HEK293 (cell line): Measurements from ENCODE around the gene AKIRIN2.

Source experiments
- CTCF ChIA-PET: fragments of 350-600 bp; formaldehyde crosslinking; extraction: SDS; loops from one replicate; lab custom pipeline; 2021; ENCODE audit warnings: antibody characterized with exemption; lab: Yijun Ruan, JAX
- POLR2A ChIA-PET: fragments of 300-600 bp; formaldehyde crosslinking; extraction: SDS; loops from one replicate; lab custom pipeline; 2020; ENCODE audit warnings: antibody characterized with exemption, inconsistent platforms; lab: Yijun Ruan, JAX
- H3K27ac ChIP-seq: fragments of 200-500 bp; sonication (Bioruptor generic); 2 replicates; pipeline ENCODE4 v1.5.1; 2014; ENCODE audit warnings: low read depth, low read length, control low read depth, inconsistent platforms; ENCODE audit errors: extremely low read depth
- H3K36me3 ChIP-seq, 2 experiments: fragments of 200-500 bp in 1 of 2; sonication (Bioruptor generic) in 1 of 2; 1 replicate in 1 of 2; 2 replicates in 1 of 2; pipeline ENCODE4 v1.5.1; 2014 to 2017; ENCODE audit warnings: inconsistent platforms in 2 of 2, low read length in 2 of 2; ENCODE audit not compliant: control insufficient read depth in 2 of 2, insufficient read depth in 1 of 2
- H3K4me1 ChIP-seq: fragments of 200-500 bp; sonication (Bioruptor generic); 2 replicates; pipeline ENCODE4 v1.5.1; 2014; ENCODE audit warnings: mild to moderate bottlenecking, low read length, inconsistent platforms; ENCODE audit not compliant: control insufficient read depth, insufficient read depth
- H3K4me3 ChIP-seq: 2 replicates; pipeline ENCODE4 v1.5.1; 2011; ENCODE audit warnings: low read depth, mild to moderate bottlenecking, control low read depth, low read length, moderate library complexity
- H3K9me3 ChIP-seq: fragments of 200-500 bp; sonication (Bioruptor generic); 2 replicates; pipeline ENCODE4 v1.5.1; 2014; ENCODE audit warnings: low read depth, low read length, inconsistent platforms; ENCODE audit not compliant: control insufficient read depth, insufficient read depth
- FEZF1 ChIP-seq: fragments of 450-650 bp; formaldehyde crosslinking; IDR thresholded peaks from 2 replicates; pipeline ENCODE4 v1.5.1; 2016; ENCODE audit warnings: missing biosample characterization, missing genetic modification characterization
- GLI2 ChIP-seq: fragments of 450-650 bp; formaldehyde crosslinking; IDR thresholded peaks from 2 replicates; pipeline ENCODE4; 2017; ENCODE audit warnings: missing biosample characterization, missing genetic modification characterization, low read depth, borderline replicate concordance
- KLF10 ChIP-seq: fragments of 450-650 bp; IDR thresholded peaks from 2 replicates; pipeline ENCODE4 v1.5.1; 2018; ENCODE audit warnings: missing biosample characterization, mild to moderate bottlenecking, missing genetic modification characterization
- SCRT1 ChIP-seq: fragments of 450-650 bp; formaldehyde crosslinking; IDR thresholded peaks from 2 replicates; pipeline ENCODE4 v1.5.1; 2016; ENCODE audit warnings: missing biosample characterization, missing genetic modification characterization, borderline replicate concordance
- SCRT2 ChIP-seq: fragments of 450-650 bp; formaldehyde crosslinking; IDR thresholded peaks from 2 replicates; pipeline ENCODE4 v1.5.1; 2016; ENCODE audit warnings: missing biosample characterization, missing genetic modification characterization
- SP2 ChIP-seq: fragments of 450-650 bp; formaldehyde crosslinking; IDR thresholded peaks from 2 replicates; pipeline ENCODE4 v1.5.1; 2016; ENCODE audit warnings: missing biosample characterization, missing genetic modification characterization
- WT1 ChIP-seq: fragments of 450-650 bp; formaldehyde crosslinking; IDR thresholded peaks from 2 replicates; pipeline ENCODE4 v1.5.1; 2016; ENCODE audit warnings: missing biosample characterization, missing genetic modification characterization
- ZBTB17 ChIP-seq: fragments of 450-650 bp; formaldehyde crosslinking; IDR thresholded peaks from 2 replicates; pipeline ENCODE4 v1.5.1; 2016; ENCODE audit warnings: missing biosample characterization, missing genetic modification characterization
- ZNF16 ChIP-seq: fragments of 450-650 bp; formaldehyde crosslinking; IDR thresholded peaks from 2 replicates; pipeline ENCODE4 v1.5.1; 2016; ENCODE audit warnings: low read depth, missing biosample characterization, missing genetic modification characterization
- ZNF184 ChIP-seq: fragments of 450-650 bp; IDR thresholded peaks from 2 replicates; pipeline ENCODE4 v1.5.1; 2018; ENCODE audit warnings: missing biosample characterization, mild to moderate bottlenecking, missing genetic modification characterization
- ZNF350 ChIP-seq: fragments of 450-650 bp; formaldehyde crosslinking; IDR thresholded peaks from 2 replicates; pipeline ENCODE4 v1.5.0; 2017; ENCODE audit warnings: missing biosample characterization, mild to moderate bottlenecking, missing genetic modification characterization
- ZNF354C ChIP-seq: fragments of 450-650 bp; formaldehyde crosslinking; IDR thresholded peaks from 2 replicates; pipeline ENCODE4 v1.5.1; 2016; ENCODE audit warnings: missing biosample characterization, missing genetic modification characterization, low read depth, borderline replicate concordance
- ZNF501 ChIP-seq: fragments of 450-650 bp; formaldehyde crosslinking; IDR thresholded peaks from 2 replicates; pipeline ENCODE4 v1.5.1; 2016; ENCODE audit warnings: missing biosample characterization, missing genetic modification characterization
- ZNF548 ChIP-seq: fragments of 450-650 bp; formaldehyde crosslinking; IDR thresholded peaks from 2 replicates; pipeline ENCODE4 v1.5.1; 2016; ENCODE audit warnings: missing biosample characterization, missing genetic modification characterization
- ZSCAN16 ChIP-seq: fragments of 450-650 bp; formaldehyde crosslinking; IDR thresholded peaks from 2 replicates; pipeline ENCODE4 v1.5.1; 2016; ENCODE audit warnings: missing biosample characterization, missing genetic modification characterization
- ZSCAN23 ChIP-seq: fragments of 450-650 bp; formaldehyde crosslinking; IDR thresholded peaks from 2 replicates; pipeline ENCODE4 v1.5.1; 2016; ENCODE audit warnings: missing biosample characterization, missing genetic modification characterization
- TF ChIP-seq, protein P1 (sequence below): fragments of 450-650 bp; formaldehyde crosslinking; IDR thresholded peaks from 2 replicates; pipeline ENCODE4 v1.5.1; 2016; ENCODE audit warnings: missing biosample characterization, missing genetic modification characterization
- TF ChIP-seq, protein P2 (sequence below): fragments of 450-650 bp; formaldehyde crosslinking; conservative IDR thresholded peaks from 2 replicates; pipeline ENCODE4 v1.5.1; 2016; ENCODE audit warnings: low read depth, missing biosample characterization, missing genetic modification characterization
- TF ChIP-seq, protein P3 (sequence below): fragments of 450-650 bp; formaldehyde crosslinking; IDR thresholded peaks from 2 replicates; pipeline ENCODE4 v1.5.1; 2016; ENCODE audit warnings: missing biosample characterization, missing genetic modification characterization

The AKIRIN2 gene

DNA sequence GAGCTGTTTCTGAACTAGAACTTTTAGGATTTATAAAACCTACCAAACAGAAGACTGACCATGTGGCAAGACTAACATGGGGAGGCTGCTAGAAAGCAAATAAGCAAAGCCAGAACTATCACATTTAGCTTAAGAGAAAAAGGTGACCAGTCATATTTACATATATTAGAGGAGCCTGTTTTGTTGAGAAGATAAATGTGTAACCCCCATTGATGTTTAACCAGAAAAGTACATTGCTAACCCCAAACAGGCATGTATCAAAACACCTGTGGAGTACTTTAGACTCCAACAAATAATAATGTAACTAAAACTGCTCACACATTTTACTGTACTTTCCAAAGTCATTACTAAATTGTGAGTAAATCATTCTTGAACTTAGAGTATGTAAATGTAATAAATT, 35.0 kb downstream of the AKIRIN2 start:
- H3K27ac ChIP-seq = no peak overlapping the region
- POLR2A ChIA-PET = no interaction called here
- CTCF ChIA-PET = no interaction called here
- TF ChIP-seq ZBTB17 (tag by site-specific recombination) (no peak), SCRT2 (peak; percentile 41)
- peaks cover 11 to 71% of the 10 kb centered on the region in 2 experiments; a peak in 2 of 3 replicates for H3K36me3 ChIP-seq
- no peak overlapping the region for H3K4me3 ChIP-seq
- no peaks in the 10 kb centered on the region for H3K9me3 ChIP-seq
- H3K4me1 ChIP-seq = no peaks in the 10 kb centered on the region

DNA sequence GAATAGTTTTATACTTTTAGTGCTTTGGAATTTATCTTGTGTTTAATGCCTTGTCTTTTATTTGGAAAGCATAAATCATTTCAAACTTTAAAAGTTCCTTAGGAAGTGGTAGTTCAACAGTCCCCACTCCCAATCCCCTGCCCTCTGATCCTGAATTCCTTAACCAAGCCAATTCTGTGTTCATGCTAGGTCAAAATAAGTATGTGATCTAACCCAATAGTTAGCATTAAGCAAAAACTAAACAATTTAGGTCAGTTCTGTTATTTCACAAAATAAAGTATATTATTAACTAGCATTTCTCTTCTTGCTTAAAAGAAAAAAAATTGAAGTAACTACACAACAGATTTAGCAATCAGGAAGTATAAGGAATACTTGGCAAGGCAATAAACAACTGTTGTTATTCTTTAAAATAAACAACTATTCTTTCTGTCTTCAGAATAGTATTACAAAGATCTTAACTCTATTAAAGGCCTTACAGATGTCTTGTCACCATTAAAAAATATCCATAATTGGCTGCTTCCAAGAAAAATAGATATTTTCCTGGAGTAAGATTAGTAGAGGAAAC, 37.0 kb downstream of the AKIRIN2 start:
- Histone ChIP-seq H3K36me3 (peaks cover 10 to 65% of the 10 kb centered on the region in 2 experiments; a peak in 2 of 3 replicates), H3K27ac (no peak overlapping the region), H3K4me3 (no peak overlapping the region), H3K9me3 (no peaks in the 10 kb centered on the region), H3K4me1 (no peaks in the 10 kb centered on the region)
- POLR2A ChIA-PET = no interaction called here
- TF ChIP-seq ZNF354C (no peak), KLF10 (tag by site-specific recombination) (no peak), ZNF501 (tag by site-specific recombination) (no peak), SP2 (tag by site-specific recombination) (no peak)
- CTCF ChIA-PET = no interaction called here

DNA sequence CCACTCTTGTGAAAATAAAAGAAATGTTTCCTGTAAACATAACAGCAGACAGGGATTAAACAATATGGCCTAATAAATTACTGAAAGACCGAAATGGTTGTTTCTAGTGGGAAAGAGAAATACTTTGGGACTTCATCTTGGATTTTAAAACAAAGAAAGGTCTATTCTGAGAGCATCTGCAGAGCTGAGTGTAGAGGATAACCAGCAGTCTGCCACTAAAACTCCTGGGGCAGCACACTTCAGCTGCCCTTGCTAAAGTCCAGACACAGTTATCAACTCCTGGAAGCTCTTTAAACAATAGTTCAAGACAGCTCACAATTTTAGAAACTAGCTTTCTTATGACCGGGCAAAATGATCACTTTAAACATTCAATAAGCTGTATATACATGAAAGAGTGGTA, 38.6 kb downstream of the AKIRIN2 start:
- Histone ChIP-seq H3K4me1 (no peaks in the 10 kb centered on the region), H3K27ac (no peak overlapping the region), H3K4me3 (no peak overlapping the region), H3K36me3 (peaks cover 18 to 65% of the 10 kb centered on the region in 2 experiments; a peak in 2 of 3 replicates), H3K9me3 (no peaks in the 10 kb centered on the region)
- ChIA-PET CTCF (no interaction called here), POLR2A (interaction anchor here (1.0 kb wide), 1 partner anchor 11 kb away, joined by 5 read pairs; no protein-coding TSS in a partner anchor)
- TF ChIP-seq, protein P1, sequence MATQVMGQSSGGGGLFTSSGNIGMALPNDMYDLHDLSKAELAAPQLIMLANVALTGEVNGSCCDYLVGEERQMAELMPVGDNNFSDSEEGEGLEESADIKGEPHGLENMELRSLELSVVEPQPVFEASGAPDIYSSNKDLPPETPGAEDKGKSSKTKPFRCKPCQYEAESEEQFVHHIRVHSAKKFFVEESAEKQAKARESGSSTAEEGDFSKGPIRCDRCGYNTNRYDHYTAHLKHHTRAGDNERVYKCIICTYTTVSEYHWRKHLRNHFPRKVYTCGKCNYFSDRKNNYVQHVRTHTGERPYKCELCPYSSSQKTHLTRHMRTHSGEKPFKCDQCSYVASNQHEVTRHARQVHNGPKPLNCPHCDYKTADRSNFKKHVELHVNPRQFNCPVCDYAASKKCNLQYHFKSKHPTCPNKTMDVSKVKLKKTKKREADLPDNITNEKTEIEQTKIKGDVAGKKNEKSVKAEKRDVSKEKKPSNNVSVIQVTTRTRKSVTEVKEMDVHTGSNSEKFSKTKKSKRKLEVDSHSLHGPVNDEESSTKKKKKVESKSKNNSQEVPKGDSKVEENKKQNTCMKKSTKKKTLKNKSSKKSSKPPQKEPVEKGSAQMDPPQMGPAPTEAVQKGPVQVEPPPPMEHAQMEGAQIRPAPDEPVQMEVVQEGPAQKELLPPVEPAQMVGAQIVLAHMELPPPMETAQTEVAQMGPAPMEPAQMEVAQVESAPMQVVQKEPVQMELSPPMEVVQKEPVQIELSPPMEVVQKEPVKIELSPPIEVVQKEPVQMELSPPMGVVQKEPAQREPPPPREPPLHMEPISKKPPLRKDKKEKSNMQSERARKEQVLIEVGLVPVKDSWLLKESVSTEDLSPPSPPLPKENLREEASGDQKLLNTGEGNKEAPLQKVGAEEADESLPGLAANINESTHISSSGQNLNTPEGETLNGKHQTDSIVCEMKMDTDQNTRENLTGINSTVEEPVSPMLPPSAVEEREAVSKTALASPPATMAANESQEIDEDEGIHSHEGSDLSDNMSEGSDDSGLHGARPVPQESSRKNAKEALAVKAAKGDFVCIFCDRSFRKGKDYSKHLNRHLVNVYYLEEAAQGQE = no peak
- no peak for TF ChIP-seq SCRT1 (tag by site-specific recombination)
- TF ChIP-seq GLI2 (tag by site-specific recombination) = no peak
- no peak for TF ChIP-seq FEZF1 (tag by site-specific recombination)
- TF ChIP-seq ZNF548 (tag by site-specific recombination) = no peak
- TF ChIP-seq ZNF16 (tag by site-specific recombination) = no peak
- no peak for TF ChIP-seq ZSCAN23 (tag by site-specific recombination)
- TF ChIP-seq ZNF184 (tag by site-specific recombination) = no peak
- TF ChIP-seq, protein P2, sequence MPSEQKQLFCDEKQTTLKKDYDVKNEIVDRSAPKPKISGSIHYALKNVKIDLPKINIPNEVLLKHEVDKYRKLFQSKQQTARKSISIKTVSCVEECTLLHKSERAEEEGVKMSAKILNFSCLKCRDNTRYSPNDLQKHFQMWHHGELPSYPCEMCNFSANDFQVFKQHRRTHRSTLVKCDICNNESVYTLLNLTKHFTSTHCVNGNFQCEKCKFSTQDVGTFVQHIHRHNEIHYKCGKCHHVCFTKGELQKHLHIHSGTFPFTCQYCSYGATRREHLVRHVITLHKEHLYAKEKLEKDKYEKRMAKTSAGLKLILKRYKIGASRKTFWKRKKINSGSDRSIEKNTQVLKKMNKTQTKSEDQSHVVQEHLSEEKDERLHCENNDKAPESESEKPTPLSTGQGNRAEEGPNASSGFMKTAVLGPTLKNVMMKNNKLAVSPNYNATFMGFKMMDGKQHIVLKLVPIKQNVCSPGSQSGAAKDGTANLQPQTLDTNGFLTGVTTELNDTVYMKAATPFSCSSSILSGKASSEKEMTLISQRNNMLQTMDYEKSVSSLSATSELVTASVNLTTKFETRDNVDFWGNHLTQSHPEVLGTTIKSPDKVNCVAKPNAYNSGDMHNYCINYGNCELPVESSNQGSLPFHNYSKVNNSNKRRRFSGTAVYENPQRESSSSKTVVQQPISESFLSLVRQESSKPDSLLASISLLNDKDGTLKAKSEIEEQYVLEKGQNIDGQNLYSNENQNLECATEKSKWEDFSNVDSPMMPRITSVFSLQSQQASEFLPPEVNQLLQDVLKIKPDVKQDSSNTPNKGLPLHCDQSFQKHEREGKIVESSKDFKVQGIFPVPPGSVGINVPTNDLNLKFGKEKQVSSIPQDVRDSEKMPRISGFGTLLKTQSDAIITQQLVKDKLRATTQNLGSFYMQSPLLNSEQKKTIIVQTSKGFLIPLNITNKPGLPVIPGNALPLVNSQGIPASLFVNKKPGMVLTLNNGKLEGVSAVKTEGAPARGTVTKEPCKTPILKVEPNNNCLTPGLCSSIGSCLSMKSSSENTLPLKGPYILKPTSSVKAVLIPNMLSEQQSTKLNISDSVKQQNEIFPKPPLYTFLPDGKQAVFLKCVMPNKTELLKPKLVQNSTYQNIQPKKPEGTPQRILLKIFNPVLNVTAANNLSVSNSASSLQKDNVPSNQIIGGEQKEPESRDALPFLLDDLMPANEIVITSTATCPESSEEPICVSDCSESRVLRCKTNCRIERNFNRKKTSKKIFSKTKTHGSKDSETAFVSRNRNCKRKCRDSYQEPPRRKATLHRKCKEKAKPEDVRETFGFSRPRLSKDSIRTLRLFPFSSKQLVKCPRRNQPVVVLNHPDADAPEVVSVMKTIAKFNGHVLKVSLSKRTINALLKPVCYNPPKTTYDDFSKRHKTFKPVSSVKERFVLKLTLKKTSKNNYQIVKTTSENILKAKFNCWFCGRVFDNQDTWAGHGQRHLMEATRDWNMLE (tag by site-specific recombination) = no peak
- TF ChIP-seq, protein P3, sequence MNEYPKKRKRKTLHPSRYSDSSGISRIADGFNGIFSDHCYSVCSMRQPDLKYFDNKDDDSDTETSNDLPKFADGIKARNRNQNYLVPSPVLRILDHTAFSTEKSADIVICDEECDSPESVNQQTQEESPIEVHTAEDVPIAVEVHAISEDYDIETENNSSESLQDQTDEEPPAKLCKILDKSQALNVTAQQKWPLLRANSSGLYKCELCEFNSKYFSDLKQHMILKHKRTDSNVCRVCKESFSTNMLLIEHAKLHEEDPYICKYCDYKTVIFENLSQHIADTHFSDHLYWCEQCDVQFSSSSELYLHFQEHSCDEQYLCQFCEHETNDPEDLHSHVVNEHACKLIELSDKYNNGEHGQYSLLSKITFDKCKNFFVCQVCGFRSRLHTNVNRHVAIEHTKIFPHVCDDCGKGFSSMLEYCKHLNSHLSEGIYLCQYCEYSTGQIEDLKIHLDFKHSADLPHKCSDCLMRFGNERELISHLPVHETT (tag by site-specific recombination) = no peak
- TF ChIP-seq ZSCAN16 (tag by site-specific recombination) = no peak
- TF ChIP-seq ZNF350 (tag by site-specific recombination) = no peak
- TF ChIP-seq WT1 (tag by site-specific recombination) = no peak
